Measurements from ENCODE around the gene PIKFYVE. TPM values are rescaled to one million over a fixed set of nuclear protein-coding genes. Genes with fewer than 3 reads are reported as not detected.
A peak's percentile ranks its signal among the peaks of the same experiment; 100 is the strongest.

PIKFYVE gene
- total RNA-seq, 1 donor = 57.9 TPM

DNA sequence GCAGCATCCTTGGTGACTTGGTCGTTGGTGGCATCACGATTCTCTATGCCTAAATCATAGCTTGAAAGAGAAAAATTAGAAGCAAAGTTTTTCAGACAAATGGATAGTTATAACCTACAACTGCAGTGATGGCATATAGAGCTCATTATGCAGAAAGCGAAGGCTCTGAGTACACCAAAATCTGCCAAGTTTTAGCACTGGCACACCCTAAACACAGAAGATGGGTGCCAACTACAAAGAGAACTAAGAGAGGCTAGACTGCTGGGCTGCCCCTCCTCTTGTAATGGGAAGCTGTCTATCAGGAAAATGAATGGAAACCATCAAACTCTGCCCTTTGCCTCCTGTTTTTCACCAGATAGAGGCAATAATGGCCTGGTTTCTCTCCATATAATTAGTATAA is 17.5 kb upstream of the PIKFYVE start:
- H3K4me2 ChIP-seq (ENCODE audit: insufficient read depth, low read length) = no peak overlapping the region
- no peak overlapping the region for H3K4me3 ChIP-seq (ENCODE audit: insufficient read depth, low read length)
- no peaks in the 10 kb centered on the region for H3K27me3 ChIP-seq (ENCODE audit: insufficient read depth, low read length)
- TF ChIP-seq, protein P1, sequence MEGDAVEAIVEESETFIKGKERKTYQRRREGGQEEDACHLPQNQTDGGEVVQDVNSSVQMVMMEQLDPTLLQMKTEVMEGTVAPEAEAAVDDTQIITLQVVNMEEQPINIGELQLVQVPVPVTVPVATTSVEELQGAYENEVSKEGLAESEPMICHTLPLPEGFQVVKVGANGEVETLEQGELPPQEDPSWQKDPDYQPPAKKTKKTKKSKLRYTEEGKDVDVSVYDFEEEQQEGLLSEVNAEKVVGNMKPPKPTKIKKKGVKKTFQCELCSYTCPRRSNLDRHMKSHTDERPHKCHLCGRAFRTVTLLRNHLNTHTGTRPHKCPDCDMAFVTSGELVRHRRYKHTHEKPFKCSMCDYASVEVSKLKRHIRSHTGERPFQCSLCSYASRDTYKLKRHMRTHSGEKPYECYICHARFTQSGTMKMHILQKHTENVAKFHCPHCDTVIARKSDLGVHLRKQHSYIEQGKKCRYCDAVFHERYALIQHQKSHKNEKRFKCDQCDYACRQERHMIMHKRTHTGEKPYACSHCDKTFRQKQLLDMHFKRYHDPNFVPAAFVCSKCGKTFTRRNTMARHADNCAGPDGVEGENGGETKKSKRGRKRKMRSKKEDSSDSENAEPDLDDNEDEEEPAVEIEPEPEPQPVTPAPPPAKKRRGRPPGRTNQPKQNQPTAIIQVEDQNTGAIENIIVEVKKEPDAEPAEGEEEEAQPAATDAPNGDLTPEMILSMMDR (IDR thresholded peaks at IDR 0.05; ENCODE audit: extremely low read depth, low read depth, low read length) = no peak
- peaks cover 19% of the 10 kb centered on the region for H3K4me1 ChIP-seq (ENCODE audit: insufficient read depth, low read length)
- DNase-seq (ENCODE audit: insufficient read length, low spot score, missing footprints) = no peak
- no peaks in the 10 kb centered on the region for H3K79me2 ChIP-seq (ENCODE audit: insufficient read depth, low read length)
- H4K20me1 ChIP-seq (ENCODE audit: insufficient read depth, low read length) = no peaks in the 10 kb centered on the region
- H3K36me3 ChIP-seq (ENCODE audit: insufficient read depth, low read length) = no peaks in the 10 kb centered on the region
- no peak overlapping the region for H2AFZ ChIP-seq (ENCODE audit: low read length)
- H3K9me3 ChIP-seq (ENCODE audit: low read depth, low read length) = no peaks in the 10 kb centered on the region
- H3K27ac ChIP-seq (ENCODE audit: low read depth, low read length) = no peak overlapping the region

DNA sequence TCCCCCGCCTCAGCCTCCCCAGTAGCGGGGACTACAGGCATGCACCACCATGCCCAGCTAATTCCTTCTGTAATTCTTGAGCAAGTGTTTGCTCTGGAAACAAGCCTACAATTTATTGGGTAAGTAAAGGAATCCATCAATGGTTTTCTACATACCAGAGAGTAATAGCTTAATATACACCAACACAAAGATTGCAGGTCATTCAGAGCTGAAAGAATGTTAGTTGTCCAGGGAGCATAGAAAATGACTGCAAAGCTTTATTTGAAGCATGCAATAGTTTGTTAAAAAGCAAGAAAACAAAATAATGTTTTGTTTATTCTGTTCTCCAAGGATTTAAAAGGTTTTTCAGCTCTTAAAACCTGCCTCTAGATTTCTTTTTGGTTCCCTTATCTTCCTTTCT is 16.8 kb upstream of the PIKFYVE start:
- Histone ChIP-seq H4K20me1 (ENCODE audit: insufficient read depth, low read length) (no peaks in the 10 kb centered on the region), H3K27ac (ENCODE audit: low read depth, low read length) (no peak overlapping the region), H3K36me3 (ENCODE audit: insufficient read depth, low read length) (no peaks in the 10 kb centered on the region), H3K4me2 (ENCODE audit: insufficient read depth, low read length) (peak overlapping the region; percentile 3), H3K79me2 (ENCODE audit: insufficient read depth, low read length) (no peaks in the 10 kb centered on the region), H3K27me3 (ENCODE audit: insufficient read depth, low read length) (no peaks in the 10 kb centered on the region), H3K4me1 (ENCODE audit: insufficient read depth, low read length) (peaks cover 24% of the 10 kb centered on the region), H3K4me3 (ENCODE audit: insufficient read depth, low read length) (no peak overlapping the region), H2AFZ (ENCODE audit: low read length) (no peak overlapping the region), H3K9me3 (ENCODE audit: low read depth, low read length) (no peaks in the 10 kb centered on the region)
- TF ChIP-seq, protein P1 (IDR thresholded peaks at IDR 0.05; ENCODE audit: extremely low read depth, low read depth, low read length) = no peak
- DNase-seq (ENCODE audit: insufficient read length, low spot score, missing footprints) = no peak

DNA sequence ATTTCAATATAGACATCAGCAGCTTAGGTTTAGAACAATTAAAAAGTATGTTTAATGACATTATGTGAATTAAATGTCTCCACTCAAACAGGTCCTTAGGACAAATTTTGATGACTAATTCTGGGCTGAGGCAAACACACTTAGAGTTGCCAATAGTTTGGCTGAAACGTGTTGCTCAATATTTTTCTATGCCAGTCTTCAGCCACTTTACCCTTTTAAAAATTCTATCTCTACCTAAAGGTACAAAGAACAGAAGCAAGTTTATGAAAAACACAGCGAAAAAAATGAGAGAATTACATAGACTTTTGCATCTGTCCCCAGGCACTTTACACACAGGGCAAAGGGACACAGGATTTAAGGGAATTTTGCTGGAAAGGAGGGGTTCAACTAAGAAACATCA is 15.7 kb upstream of the PIKFYVE start:
- H3K79me2 ChIP-seq (ENCODE audit: insufficient read depth, low read length) = no peaks in the 10 kb centered on the region
- H3K27ac ChIP-seq (ENCODE audit: low read depth, low read length) = no peak overlapping the region
- TF ChIP-seq, protein P1 (IDR thresholded peaks at IDR 0.05; ENCODE audit: extremely low read depth, low read depth, low read length) = no peak
- no peak overlapping the region for H3K4me3 ChIP-seq (ENCODE audit: insufficient read depth, low read length)
- H3K27me3 ChIP-seq (ENCODE audit: insufficient read depth, low read length) = no peaks in the 10 kb centered on the region
- no peaks in the 10 kb centered on the region for H3K9me3 ChIP-seq (ENCODE audit: low read depth, low read length)
- peaks cover 24% of the 10 kb centered on the region for H3K4me1 ChIP-seq (ENCODE audit: insufficient read depth, low read length)
- H2AFZ ChIP-seq (ENCODE audit: low read length) = no peak overlapping the region
- H3K36me3 ChIP-seq (ENCODE audit: insufficient read depth, low read length) = no peaks in the 10 kb centered on the region
- H3K4me2 ChIP-seq (ENCODE audit: insufficient read depth, low read length) = no peak overlapping the region
- H4K20me1 ChIP-seq (ENCODE audit: insufficient read depth, low read length) = no peaks in the 10 kb centered on the region
- no peak for DNase-seq (ENCODE audit: insufficient read length, low spot score, missing footprints)

DNA sequence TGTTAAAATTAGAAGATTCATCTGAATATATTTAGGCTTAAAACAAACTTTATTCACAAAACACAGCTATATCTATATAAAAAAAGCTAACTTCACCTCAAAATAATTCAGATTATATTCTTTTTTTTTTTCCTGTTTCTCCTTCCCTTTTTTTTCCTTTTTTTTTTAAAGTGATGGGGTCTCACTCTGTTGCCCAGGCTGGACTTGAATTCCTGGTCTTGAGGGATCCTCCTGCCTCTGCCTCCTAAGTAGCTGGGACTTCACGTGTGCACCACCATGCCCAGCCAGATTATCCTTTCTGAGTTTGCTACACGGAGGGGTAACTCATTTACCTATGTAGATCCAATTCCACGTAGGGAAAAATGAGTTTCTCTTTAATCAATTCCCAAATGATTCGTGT is 15.0 kb upstream of the PIKFYVE start:
- Histone ChIP-seq H3K27me3 (ENCODE audit: insufficient read depth, low read length) (no peaks in the 10 kb centered on the region), H3K9me3 (ENCODE audit: low read depth, low read length) (no peaks in the 10 kb centered on the region), H3K79me2 (ENCODE audit: insufficient read depth, low read length) (no peaks in the 10 kb centered on the region), H3K4me3 (ENCODE audit: insufficient read depth, low read length) (no peak overlapping the region), H2AFZ (ENCODE audit: low read length) (no peak overlapping the region), H3K27ac (ENCODE audit: low read depth, low read length) (no peak overlapping the region), H4K20me1 (ENCODE audit: insufficient read depth, low read length) (no peaks in the 10 kb centered on the region), H3K4me1 (ENCODE audit: insufficient read depth, low read length) (peaks cover 26% of the 10 kb centered on the region), H3K36me3 (ENCODE audit: insufficient read depth, low read length) (no peaks in the 10 kb centered on the region), H3K4me2 (ENCODE audit: insufficient read depth, low read length) (no peak overlapping the region)
- no peak for DNase-seq (ENCODE audit: insufficient read length, low spot score, missing footprints)
- TF ChIP-seq, protein P1 (IDR thresholded peaks at IDR 0.05; ENCODE audit: extremely low read depth, low read depth, low read length) = no peak
